Measurements from ENCODE around the gene STOML1.
"Not testable (repeated sequence)": the region's sequence is repeated elsewhere in the genome, so short reads cannot be mapped to it uniquely, and the experiment has no call there.

STOML1 gene

GRCh38 chr15:73946795-73947370 is 45.2 kb downstream of the STOML1 start:
- no peak for DNase-seq (ENCODE audit: low read depth in 2 of 2)

GRCh38 chr15:73946046-73946721 is 45.9 kb downstream of the STOML1 start:
- no peak for DNase-seq (ENCODE audit: low read depth in 2 of 2)

GRCh38 chr15:73945130-73945508 is 47.0 kb downstream of the STOML1 start:
- no peak for DNase-seq (ENCODE audit: low read depth in 2 of 2)

- no peak for DNase-seq (ENCODE audit: low read depth in 2 of 2)
Observed at GRCh38 chr15:73944161-73945129, 47.6 kb downstream of the STOML1 start.

- DNase-seq (ENCODE audit: low read depth in 2 of 2), result no peak
Observed at GRCh38 chr15:73942751-73943270, 49.3 kb downstream of the STOML1 start.

GRCh38 chr15:73941871-73942635 is 50.0 kb downstream of the STOML1 start:
- DNase-seq (ENCODE audit: low read depth in 2 of 2), result no peak

- DNase-seq (ENCODE audit: low read depth in 2 of 2), result no peak
Observed at GRCh38 chr15:73941449-73941848, 50.6 kb downstream of the STOML1 start.

- DNase-seq (ENCODE audit: low read depth in 2 of 2), result no peak
Observed at GRCh38 chr15:73941044-73941443, 51.1 kb downstream of the STOML1 start.

- no peak for DNase-seq (ENCODE audit: low read depth in 2 of 2)
Observed at GRCh38 chr15:73940061-73940981, 51.8 kb downstream of the STOML1 start.

GRCh38 chr15:73939138-73939537 is 53.0 kb downstream of the STOML1 start:
- no peak for DNase-seq (ENCODE audit: low read depth in 2 of 2)

GRCh38 chr15:73938516-73938915 is 53.6 kb downstream of the STOML1 start:
- not testable (repeated sequence) for DNase-seq (ENCODE audit: low read depth in 2 of 2)

- DNase-seq (ENCODE audit: low read depth in 2 of 2), result no peak
Observed at GRCh38 chr15:73937726-73938125, 54.4 kb downstream of the STOML1 start.

GRCh38 chr15:73937296-73937695 is 54.8 kb downstream of the STOML1 start:
- no peak for DNase-seq (ENCODE audit: low read depth in 2 of 2)

- DNase-seq (ENCODE audit: low read depth in 2 of 2), result no peak
Observed at GRCh38 chr15:73936588-73937290, 55.4 kb downstream of the STOML1 start.

- DNase-seq (ENCODE audit: low read depth in 2 of 2), result no peak
Observed at GRCh38 chr15:73936181-73936580, 55.9 kb downstream of the STOML1 start.

GRCh38 chr15:73935547-73935946 is 56.5 kb downstream of the STOML1 start:
- DNase-seq (ENCODE audit: low read depth in 2 of 2), result no peak

GRCh38 chr15:73934281-73934680 is 57.8 kb downstream of the STOML1 start:
- no peak for DNase-seq (ENCODE audit: low read depth in 2 of 2)

GRCh38 chr15:73932381-73933191 is 59.5 kb downstream of the STOML1 start:
- DNase-seq (ENCODE audit: low read depth in 2 of 2), result no peak

- DNase-seq (ENCODE audit: low read depth in 2 of 2), result no peak
Observed at GRCh38 chr15:73931441-73931840, 60.7 kb downstream of the STOML1 start.

Data from stimulated activated CD8-positive, alpha-beta memory T cell treated with anti-CD3 and anti-CD28 coated beads, Interleukin-7, amount 100 ng/mL, for 4 hours (primary cell).